Smooth muscle cell (in vitro differentiated cells): Measurements from ENCODE around the gene FRMD8. TPM values are rescaled to one million over a fixed set of nuclear protein-coding genes. Genes with fewer than 3 reads are reported as not detected.
A peak's percentile ranks its signal among the peaks of the same experiment; 100 is the strongest.

ENCODE experiments used
- DNase-seq: peaks from one replicate; lab custom pipeline; 2025; ENCODE audit not compliant: unreplicated experiment; lab: John Stamatoyannopoulos, UW
- H2AFZ ChIP-seq: fragments of 200-600 bp; sonication (generic); 2 replicates; pipeline ENCODE4 v1.6.0; 2016; ENCODE audit warnings: antibody characterized with exemption, low read depth, mild to moderate bottlenecking
- H3F3A ChIP-seq: fragments of 200-600 bp; sonication (generic); 2 replicates; pipeline ENCODE4 v1.6.0; 2017; ENCODE audit warnings: antibody characterized with exemption, low read depth
- H3K27ac ChIP-seq: fragments of 200-600 bp; sonication (generic); 2 replicates; pipeline ENCODE4 v1.5.1; 2016; ENCODE audit warnings: low read depth, mild to moderate bottlenecking
- H3K27me3 ChIP-seq: fragments of 200-600 bp; sonication (generic); 2 replicates; pipeline ENCODE4 v1.6.1; 2016; ENCODE audit warnings: low read depth, mild to moderate bottlenecking
- H3K36me3 ChIP-seq: fragments of 200-600 bp; sonication (generic); 2 replicates; pipeline ENCODE4 v1.5.1; 2016; ENCODE audit warnings: low read depth
- H3K4me1 ChIP-seq: fragments of 200-600 bp; sonication (generic); 2 replicates; pipeline ENCODE4 v1.5.1; 2016; ENCODE audit warnings: low read depth
- H3K4me2 ChIP-seq: fragments of 200-600 bp; sonication (generic); 2 replicates; pipeline ENCODE4 v1.6.0; 2016; ENCODE audit warnings: mild to moderate bottlenecking
- H3K4me3 ChIP-seq: fragments of 200-600 bp; sonication (generic); 2 replicates; pipeline ENCODE4 v1.5.1; 2016; ENCODE audit warnings: mild to moderate bottlenecking
- H3K79me2 ChIP-seq: fragments of 200-600 bp; sonication (generic); 2 replicates; pipeline ENCODE4 v1.6.0; 2016; ENCODE audit warnings: low read depth, mild to moderate bottlenecking
- H3K9ac ChIP-seq: fragments of 200-600 bp; sonication (generic); 2 replicates; pipeline ENCODE4 v1.6.0; 2016; ENCODE audit warnings: low read depth
- H3K9me3 ChIP-seq: fragments of 200-600 bp; sonication (generic); replicated peaks from 2 replicates; pipeline ENCODE4 v1.5.1; 2016; ENCODE audit warnings: low read depth
- H4K20me1 ChIP-seq: fragments of 200-600 bp; sonication (generic); 2 replicates; pipeline ENCODE4 v1.6.0; 2016; ENCODE audit warnings: low read depth
- CTCF ChIP-seq: fragments of 200-600 bp; sonication (generic); IDR thresholded peaks from 2 replicates; pipeline ENCODE4 v1.5.1; 2017; ENCODE audit warnings: borderline replicate concordance, mild to moderate bottlenecking, antibody characterized with exemption; ENCODE audit not compliant: insufficient read depth, poor library complexity, severe bottlenecking
- WGBS: methylation state at CpG from one replicate; pipeline ENCODE4 v1.1.7; 2016; ENCODE audit warnings: low lambda C conversion rate; 5-methylcytosine and 5-hydroxymethylcytosine counted together
- polyA plus RNA-seq: library from polyadenylated mRNA; unstranded; fragments of >200 nt; fragmentation: Nextera tagmentation; extraction: Ambion mirVana; gene quantifications from 2 replicates; pipeline ENCODE4 v1.2.1, GENCODE V29; 2016
- total RNA-seq: library from RNA; depleted of rRNA; stranded (reverse); fragments of >200 nt; gene quantifications from 2 replicates; pipeline ENCODE4 v1.2.3, GENCODE V29; 2014

Gene FRMD8
- total and polyA plus RNA-seq, 2 experiments from 2014 or later: 16.7 to 37.8 TPM

GRCh38 chr11:65428578-65429067, 42.2 kb downstream of the FRMD8 start:
- H4K20me1 ChIP-seq: peaks cover 100% of the 10 kb centered on the region
- DNase-seq: no peak
- H3K36me3 ChIP-seq: no peaks in the 10 kb centered on the region
- no peaks in the 10 kb centered on the region for H3K9me3 ChIP-seq
- peak overlapping the region; percentile 100 for H3K27ac ChIP-seq
- no peak overlapping the region for H2AFZ ChIP-seq
- peaks cover 6% of the 10 kb centered on the region for H3K4me1 ChIP-seq
- no peaks in the 10 kb centered on the region for H3K27me3 ChIP-seq
- H3K4me2 ChIP-seq: peak overlapping the region; percentile 99
- H3F3A ChIP-seq: peaks cover 80% of the 10 kb centered on the region
- H3K79me2 ChIP-seq: peaks cover 100% of the 10 kb centered on the region
- H3K9ac ChIP-seq: peak overlapping the region; percentile 99
- WGBS: 62% methylated on average over 5 of the region's 5 CpGs
- H3K4me3 ChIP-seq: peak overlapping the region; percentile 88
- TF ChIP-seq CTCF: no peak

- H3K27ac ChIP-seq: peak overlapping the region; percentile 100
- peaks cover 100% of the 10 kb centered on the region for H4K20me1 ChIP-seq
- H3K36me3 ChIP-seq: no peaks in the 10 kb centered on the region
- H3K4me1 ChIP-seq: peaks cover 6% of the 10 kb centered on the region
- peak overlapping the region; percentile 99 for H3K4me2 ChIP-seq
- H3K79me2 ChIP-seq: peaks cover 100% of the 10 kb centered on the region
- DNase-seq: no peak
- peak overlapping the region; percentile 35 for H3K9ac ChIP-seq
- H3F3A ChIP-seq: peaks cover 79% of the 10 kb centered on the region
- no peaks in the 10 kb centered on the region for H3K9me3 ChIP-seq
- peak overlapping the region; percentile 88 for H3K4me3 ChIP-seq
- TF ChIP-seq CTCF: no peak
- 20% methylated on average over 9 of the region's 9 CpGs for WGBS
- no peak overlapping the region for H2AFZ ChIP-seq
- no peaks in the 10 kb centered on the region for H3K27me3 ChIP-seq
These were observed 42.7 kb downstream of the FRMD8 start for GRCh38 chr11:65429068-65429681.

GRCh38 chr11:65429724-65430405, 43.4 kb downstream of the FRMD8 start:
- no peak for DNase-seq
- H3K4me2 ChIP-seq: peak overlapping the region; percentile 99

More at GRCh38 chr11:65429724-65430405, 43.4 kb downstream of the FRMD8 start:
- H3K9ac ChIP-seq: peak overlapping the region; percentile 35
- peak overlapping the region; percentile 100 for H3K27ac ChIP-seq
- no peaks in the 10 kb centered on the region for H3K36me3 ChIP-seq
- H3K4me1 ChIP-seq: peaks cover 6% of the 10 kb centered on the region
- TF ChIP-seq CTCF: no peak
- peaks cover 100% of the 10 kb centered on the region for H3K79me2 ChIP-seq
- peaks cover 100% of the 10 kb centered on the region for H4K20me1 ChIP-seq
- peaks cover 79% of the 10 kb centered on the region for H3F3A ChIP-seq
- no peaks in the 10 kb centered on the region for H3K27me3 ChIP-seq
- no peak overlapping the region for H2AFZ ChIP-seq
- 36% methylated on average over 9 of the region's 9 CpGs for WGBS
- peak overlapping the region; percentile 88 for H3K4me3 ChIP-seq
- no peaks in the 10 kb centered on the region for H3K9me3 ChIP-seq
